ENCODE measurements around the gene ADGRB3.

GRCh38 chr6:69424581-69424980, 789.5 kb downstream of the ADGRB3 start:
- no peak for TF ChIP-seq MXI1 (IDR thresholded peaks at IDR 0.05; ENCODE audit: low read depth, low read length)
- no peak for TF ChIP-seq RFX5 (IDR thresholded peaks at IDR 0.05; ENCODE audit: low read length)
